Small intestine (tissue), 7 donors: ENCODE data around the gene DYNC2LI1. TPM values are rescaled to one million over a fixed set of nuclear protein-coding genes. Genes with fewer than 3 reads are reported as not detected.

Source experiments
- DNase-seq, 2 donors: peaks; one replicate each; pipeline versions ENCODE4 v3.0.0 to v3.0.0-alpha.2; 2013
- FAIRE-seq: peaks from 2 replicates; lab custom pipeline; 2012; peaks lifted over from hg19 to GRCh38; lab: Jason Lieb, UNC
- H3K27ac ChIP-seq, 3 donors: one replicate each; pipeline ENCODE4 v1.5.1; 2013; ENCODE audit warnings: low read length in 2 of 3, mild to moderate bottlenecking in 2 of 3, control low read depth in 1 of 3, inconsistent platforms in 1 of 3, low read depth in 1 of 3, moderate library complexity in 1 of 3
- H3K27me3 ChIP-seq, 3 donors: one replicate each; pipeline ENCODE4 v1.6.1; 2013; ENCODE audit warnings: low read length in 3 of 3, inconsistent platforms in 1 of 3; ENCODE audit not compliant: control insufficient read depth in 3 of 3, insufficient read depth in 3 of 3
- H3K36me3 ChIP-seq, 3 donors: one replicate each; pipeline ENCODE4 v1.6.1; 2013; ENCODE audit warnings: low read length in 3 of 3, inconsistent platforms in 1 of 3, low read depth in 1 of 3, mild to moderate bottlenecking in 1 of 3, moderate library complexity in 1 of 3; ENCODE audit not compliant: control insufficient read depth in 3 of 3, insufficient read depth in 2 of 3
- H3K4me1 ChIP-seq, 3 donors: one replicate each; pipeline ENCODE4 v1.6.1; 2013; ENCODE audit warnings: low read length in 2 of 3, inconsistent platforms in 1 of 3, low read depth in 1 of 3, mild to moderate bottlenecking in 1 of 3, moderate library complexity in 1 of 3; ENCODE audit not compliant: control insufficient read depth in 3 of 3, insufficient read depth in 2 of 3
- H3K4me3 ChIP-seq, 3 donors: one replicate each; pipeline ENCODE4 v1.5.1; 2013; ENCODE audit warnings: low read length in 3 of 3, control low read depth in 1 of 3, inconsistent platforms in 1 of 3, low read depth in 1 of 3, mild to moderate bottlenecking in 1 of 3, moderate library complexity in 1 of 3
- H3K9me3 ChIP-seq, 2 donors: one replicate each; pipeline ENCODE4 v1.6.1; 2013; ENCODE audit warnings: low read depth in 1 of 2, low read length in 1 of 2; ENCODE audit not compliant: control insufficient read depth in 2 of 2, insufficient read depth in 1 of 2
- WGBS, 3 donors: extraction: QIAGEN DNeasy Blood & Tissue Kit; methylation state at CpG; one replicate each; pipeline ENCODE4 v1.1.7; 2013; 5-methylcytosine and 5-hydroxymethylcytosine counted together
- polyA plus RNA-seq, 4 donors: library from polyadenylated mRNA; stranded (reverse) in 3 of 4; unstranded in 1 of 4; fragments of 200-250 nt in 3 of 4; fragments of 120-200 nt in 1 of 4; gene quantifications; one replicate each; pipeline versions ENCODE4 v1.2.1 to v1.2.3, GENCODE V29; 2013
- donor health status: healthy with polysubstance abuse.
- donor health status: control.
- donor health status: control.
- donor health status: Bipolar disorder and iron deficiency.
- donor health status: healthy.

The DYNC2LI1 gene
- polyA plus RNA-seq, 4 donors: 21.8 to 68.6 (median 48.1) TPM

- no peak for FAIRE-seq
- H3K4me1 ChIP-seq: peaks cover 0 to 30% (median 3%) of the 10 kb centered on the region in 3 donors
Measured at GRCh38 chr2:43846140-43846793, 72.4 kb downstream of the DYNC2LI1 start.

GRCh38 chr2:43848214-43848613 lies 74.4 kb downstream of the DYNC2LI1 start:
- 77 to 93% (median 87%) methylated on average over 1 of the region's 1 CpG for WGBS, 3 donors
- no peak for DNase-seq
- H3K4me1 ChIP-seq: peaks cover 0 to 25% (median 3%) of the 10 kb centered on the region in 3 donors

More at GRCh38 chr2:43846140-43846793, 72.4 kb downstream of the DYNC2LI1 start:
- Histone ChIP-seq H3K36me3 (peaks cover 0 to 47% (median 12%) of the 10 kb centered on the region in 3 donors), H3K9me3 (no peaks in the 10 kb centered on the region), H3K4me3 (no peak overlapping the region), H3K27me3 (no peaks in the 10 kb centered on the region), H3K27ac (peak overlapping the region in 2 of 3 donors; percentile 1 to 2)
- DNase-seq: no peak
- 89 to 93% (median 89%) methylated on average over 5 of the region's 5 CpGs for WGBS, 3 donors

DNA sequence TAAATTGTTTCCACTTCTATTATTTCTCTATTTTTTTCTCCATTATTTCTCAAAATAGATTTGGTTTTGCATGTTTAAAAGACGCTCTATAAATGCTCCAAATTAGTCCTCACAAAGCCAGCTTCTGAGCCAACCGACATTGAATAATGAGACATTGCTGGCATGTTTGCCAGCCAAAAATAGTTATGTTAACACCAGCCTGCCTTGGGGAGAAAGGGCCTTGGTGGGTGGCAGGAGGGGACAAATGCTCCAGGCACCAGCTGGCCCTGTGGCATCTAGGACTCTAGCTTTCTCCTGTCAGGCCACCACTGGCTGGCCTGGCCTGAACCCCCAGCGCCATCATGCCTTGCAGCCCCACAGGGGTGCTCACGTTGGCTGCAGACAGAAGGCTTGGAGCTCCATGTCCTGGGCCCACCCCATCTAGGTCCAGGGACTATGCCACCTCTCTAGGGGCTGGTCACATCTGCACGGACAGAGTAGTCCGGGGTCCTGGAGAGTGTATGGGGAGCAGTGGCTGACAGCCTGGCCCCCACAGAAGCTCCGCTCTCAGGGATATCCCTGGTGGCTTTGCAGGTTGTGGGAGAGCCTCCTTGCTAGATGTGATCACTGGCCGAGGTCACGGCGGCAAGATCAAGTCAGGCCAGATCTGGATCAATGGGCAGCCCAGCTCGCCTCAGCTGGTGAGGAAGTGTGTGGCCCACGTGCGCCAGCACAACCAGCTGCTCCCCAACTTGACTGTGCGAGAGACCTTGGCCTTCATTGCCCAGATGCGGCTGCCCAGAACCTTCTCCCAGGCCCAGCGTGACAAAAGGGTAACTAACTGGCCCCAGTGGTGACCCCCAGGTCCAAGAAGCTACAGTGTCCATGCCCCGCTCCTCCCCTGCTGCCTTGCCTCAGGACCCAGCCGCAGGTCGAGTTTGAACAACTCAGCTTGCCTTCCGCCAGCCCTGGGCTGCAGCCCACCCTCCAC lies 77.5 kb downstream of the DYNC2LI1 start:
- no peaks in the 10 kb centered on the region for H3K9me3 ChIP-seq
- H3K4me3 ChIP-seq: no peak overlapping the region
- peaks cover 0 to 9% (median 2%) of the 10 kb centered on the region in 3 donors for H3K4me1 ChIP-seq
- WGBS, 3 donors: 91 to 94% (median 92%) methylated on average over 20 of the region's 20 CpGs
- DNase-seq: no peak
- H3K27me3 ChIP-seq: peaks cover 0 to 4% (median 0%) of the 10 kb centered on the region in 3 donors
- no peak for FAIRE-seq
- peaks cover 0 to 54% (median 16%) of the 10 kb centered on the region in 3 donors for H3K36me3 ChIP-seq
- H3K27ac ChIP-seq: no peak overlapping the region

More at GRCh38 chr2:43848214-43848613, 74.4 kb downstream of the DYNC2LI1 start:
- Histone ChIP-seq H3K27me3 (no peaks in the 10 kb centered on the region), H3K27ac (no peak overlapping the region), H3K36me3 (peaks cover 0 to 54% (median 14%) of the 10 kb centered on the region in 3 donors), H3K4me3 (no peak overlapping the region), H3K9me3 (no peaks in the 10 kb centered on the region)
- FAIRE-seq: no peak

GRCh38 chr2:43852196-43852730 lies 78.4 kb downstream of the DYNC2LI1 start:
- no peak overlapping the region for H3K4me3 ChIP-seq
- H3K4me1 ChIP-seq: no peaks in the 10 kb centered on the region
- no peaks in the 10 kb centered on the region for H3K9me3 ChIP-seq
- no peak overlapping the region for H3K27ac ChIP-seq
- WGBS, 3 donors: 91 to 97% (median 96%) methylated on average over 19 to 21 of the region's 21 CpGs
- peaks cover 0 to 4% (median 0%) of the 10 kb centered on the region in 3 donors for H3K27me3 ChIP-seq
- no peak for FAIRE-seq
- peaks cover 0 to 49% (median 14%) of the 10 kb centered on the region in 3 donors for H3K36me3 ChIP-seq
- no peak for DNase-seq

DNA sequence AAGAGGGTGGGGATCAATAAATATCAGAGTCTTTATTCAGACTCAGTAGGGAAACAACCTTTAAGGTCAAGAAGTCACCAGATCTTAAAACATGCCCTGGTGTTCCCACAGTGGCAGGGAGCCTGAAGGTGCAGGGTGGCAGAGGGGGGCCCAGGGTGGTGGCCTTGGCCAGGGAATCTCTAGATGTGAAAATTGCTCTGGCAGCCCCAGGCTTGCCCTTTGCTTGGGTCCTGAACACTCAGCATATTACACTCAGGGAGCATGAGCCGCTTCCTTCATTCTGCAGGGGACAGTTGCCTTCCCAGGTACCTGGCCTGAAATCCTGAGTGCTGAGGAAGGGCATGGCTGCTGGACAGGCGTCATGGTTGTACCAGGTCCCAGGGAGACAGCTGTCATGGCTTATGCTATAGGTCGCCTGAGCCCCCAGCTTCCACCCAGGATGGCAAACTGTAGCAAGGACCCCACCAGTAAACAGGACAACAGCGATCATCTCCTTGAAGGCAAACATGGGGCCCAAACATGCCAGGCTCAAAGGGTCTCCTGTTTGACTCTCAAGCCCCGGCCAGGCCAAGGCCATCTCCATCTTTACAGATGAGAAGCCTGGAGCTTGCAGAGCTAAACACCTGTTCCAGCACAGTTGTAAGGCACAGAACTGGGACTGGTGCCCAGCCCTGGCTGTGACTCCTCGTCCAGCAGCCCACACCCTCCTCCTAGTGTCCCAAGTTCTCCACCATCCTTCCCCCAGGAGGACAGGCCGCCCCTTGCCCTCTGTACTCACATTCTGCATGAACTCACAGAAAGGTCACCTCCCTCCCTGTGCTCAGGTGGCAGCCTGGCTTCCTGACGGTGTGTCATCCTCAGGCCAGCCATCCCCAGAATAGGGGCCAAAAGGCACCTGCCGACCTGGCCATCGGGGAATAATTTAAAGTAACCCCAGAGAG lies 79.6 kb downstream of the DYNC2LI1 start:
- Histone ChIP-seq H3K36me3 (peaks cover 0 to 42% (median 14%) of the 10 kb centered on the region in 3 donors), H3K4me1 (no peaks in the 10 kb centered on the region), H3K4me3 (no peak overlapping the region), H3K27me3 (peaks cover 0 to 4% (median 0%) of the 10 kb centered on the region in 3 donors), H3K9me3 (no peaks in the 10 kb centered on the region), H3K27ac (no peak overlapping the region)
- 57 to 76% (median 59%) methylated on average over 10 of the region's 10 CpGs for WGBS, 3 donors
- FAIRE-seq: no peak
- peak in 1 of 2 donors; percentile 30 for DNase-seq

GRCh38 chr2:43854671-43855070 lies 80.8 kb downstream of the DYNC2LI1 start:
- Histone ChIP-seq H3K27ac (no peak overlapping the region), H3K27me3 (peaks cover 0 to 4% (median 0%) of the 10 kb centered on the region in 3 donors)
- 77 to 91% (median 89%) methylated on average over 3 of the region's 3 CpGs for WGBS, 3 donors

DNA sequence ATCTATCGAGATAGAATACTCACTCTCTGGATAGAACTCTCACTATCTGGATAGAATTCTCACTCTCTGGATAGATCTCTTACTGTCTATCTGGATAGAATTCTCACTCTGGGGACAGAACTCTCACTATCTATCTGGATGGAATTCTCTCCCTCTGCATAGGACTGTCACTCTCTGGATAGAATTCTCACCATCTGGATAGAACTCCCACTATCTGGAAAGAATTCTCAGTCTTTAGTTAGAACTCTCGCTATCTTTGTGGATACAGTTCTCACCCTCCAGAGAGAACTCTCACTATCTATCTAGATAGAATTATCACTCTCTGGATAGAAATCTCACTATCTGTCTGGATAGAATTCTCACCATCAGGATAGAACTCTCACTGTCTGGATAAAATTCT lies 81.5 kb downstream of the DYNC2LI1 start:
- FAIRE-seq: no peak
- H3K36me3 ChIP-seq: peaks cover 0 to 35% (median 10%) of the 10 kb centered on the region in 3 donors
- H3K9me3 ChIP-seq: no peaks in the 10 kb centered on the region
- DNase-seq: no peak
- H3K27ac ChIP-seq: no peak overlapping the region
- WGBS, 3 donors: 80 to 92% (median 91%) methylated on average over 2 of the region's 2 CpGs
- no peaks in the 10 kb centered on the region for H3K4me1 ChIP-seq
- H3K4me3 ChIP-seq: no peak overlapping the region
- peaks cover 0 to 4% (median 0%) of the 10 kb centered on the region in 3 donors for H3K27me3 ChIP-seq

More at GRCh38 chr2:43854671-43855070, 80.8 kb downstream of the DYNC2LI1 start:
- H3K9me3 ChIP-seq: no peaks in the 10 kb centered on the region
- FAIRE-seq: no peak
- no peak overlapping the region for H3K4me3 ChIP-seq
- H3K36me3 ChIP-seq: peaks cover 0 to 38% (median 10%) of the 10 kb centered on the region in 3 donors
- DNase-seq: no peak
- no peaks in the 10 kb centered on the region for H3K4me1 ChIP-seq
